Astrocyte (in vitro differentiated cells and primary cell): ENCODE measurements around the gene IFT88. TPM values are rescaled to one million over a fixed set of nuclear protein-coding genes. Genes with fewer than 3 reads are reported as not detected.
A peak's percentile ranks its signal among the peaks of the same experiment; 100 is the strongest.

ENCODE experiments used
- DNase-seq: peaks from one replicate; pipeline ENCODE4 v3.0.0-alpha.2; 2010; ENCODE audit warnings: low read depth
- FAIRE-seq: peaks from 2 replicates; lab custom pipeline; 2011; peaks lifted over from hg19 to GRCh38; lab: Jason Lieb, UNC
- H2AFZ ChIP-seq: 2 replicates; pipeline ENCODE4 v1.6.0; 2012; ENCODE audit warnings: low read depth, low read length, inconsistent platforms
- H3K27ac ChIP-seq: 2 replicates; pipeline ENCODE4 v1.5.1; 2011; ENCODE audit warnings: low read depth, low read length, inconsistent platforms
- H3K27me3 ChIP-seq: 2 replicates; pipeline ENCODE4 v1.6.0; 2011; ENCODE audit warnings: low read length, inconsistent platforms; ENCODE audit not compliant: insufficient read depth
- H3K36me3 ChIP-seq: 2 replicates; pipeline ENCODE4 v1.5.1; 2011; ENCODE audit warnings: low read length, inconsistent platforms; ENCODE audit not compliant: insufficient read depth
- H3K4me1 ChIP-seq: 2 replicates; pipeline ENCODE4 v1.5.1; 2011; ENCODE audit warnings: low read length, inconsistent platforms; ENCODE audit not compliant: insufficient read depth
- H3K4me2 ChIP-seq: 2 replicates; pipeline ENCODE4 v1.6.0; 2012; ENCODE audit warnings: low read length, inconsistent platforms
- H3K4me3 ChIP-seq: 2 replicates; pipeline ENCODE4 v1.5.1; 2011; ENCODE audit warnings: low read depth, mild to moderate bottlenecking, low read length, inconsistent platforms; ENCODE audit not compliant: insufficient read depth
- H3K79me2 ChIP-seq: 2 replicates; pipeline ENCODE4 v1.6.0; 2012; ENCODE audit warnings: mild to moderate bottlenecking, low read length, inconsistent platforms; ENCODE audit not compliant: insufficient read depth
- H3K9ac ChIP-seq: 2 replicates; pipeline ENCODE4 v1.6.0; 2012; ENCODE audit warnings: mild to moderate bottlenecking, low read length, inconsistent platforms
- H3K9me3 ChIP-seq: 2 replicates; pipeline ENCODE4 v1.5.1; 2012; ENCODE audit warnings: low read depth, mild to moderate bottlenecking, low read length, inconsistent platforms; ENCODE audit not compliant: insufficient read depth
- H4K20me1 ChIP-seq: 2 replicates; pipeline ENCODE4 v1.6.0; 2012; ENCODE audit warnings: low read length, inconsistent platforms; ENCODE audit not compliant: insufficient read depth
- H3K27ac Mint-ChIP-seq: one replicate; pipeline ENCODE4 v1.8.0; 2021; ENCODE audit warnings: mild to moderate bottlenecking, mixed read lengths; ENCODE audit not compliant: unreplicated experiment
- H3K27me3 Mint-ChIP-seq: one replicate; pipeline ENCODE4 v1.8.0; 2021; ENCODE audit warnings: low read depth, mixed read lengths; ENCODE audit not compliant: unreplicated experiment
- H3K36me3 Mint-ChIP-seq: one replicate; pipeline ENCODE4 v1.8.0; 2021; ENCODE audit warnings: low read depth, mixed read lengths; ENCODE audit not compliant: unreplicated experiment
- H3K4me1 Mint-ChIP-seq: one replicate; pipeline ENCODE4 v1.8.0; 2021; ENCODE audit warnings: low read depth, mixed read lengths; ENCODE audit not compliant: unreplicated experiment
- H3K4me3 Mint-ChIP-seq: one replicate; pipeline ENCODE4 v1.8.0; 2021; ENCODE audit warnings: mild to moderate bottlenecking, moderate library complexity, mixed read lengths; ENCODE audit not compliant: unreplicated experiment
- H3K9me3 Mint-ChIP-seq: one replicate; pipeline ENCODE4 v1.8.0; 2021; ENCODE audit warnings: mild to moderate bottlenecking, mixed read lengths; ENCODE audit not compliant: unreplicated experiment
- CTCF ChIP-seq: IDR thresholded peaks from 2 replicates; pipeline ENCODE4 v1.5.1; 2011; ENCODE audit warnings: low read depth, mild to moderate bottlenecking, inconsistent platforms, low read length, moderate library complexity; ENCODE audit not compliant: insufficient read depth
- EZH2 ChIP-seq: IDR thresholded peaks from 2 replicates; pipeline ENCODE4 v1.6.1; 2012; ENCODE audit warnings: mild to moderate bottlenecking, low read length, inconsistent platforms; ENCODE audit not compliant: insufficient read depth
- total RNA-seq: library from RNA; stranded (reverse); gene quantifications from 2 replicates; pipeline ENCODE4 v1.2.1, GENCODE V29; 2021

IFT88 gene
- total RNA-seq, 1 donor from 2014 or later: 7.6 TPM

GRCh38 chr13:20567881-20568528 lies 1.0 kb downstream of the IFT88 start:
- TF ChIP-seq CTCF (no peak), EZH2 (no peak)
- Mint-ChIP-seq H3K4me1 (peaks cover 3% of the 10 kb centered on the region), H3K27ac (peak overlapping the region; percentile 94), H3K4me3 (peak overlapping the region; percentile 96), H3K9me3 (peaks cover 17% of the 10 kb centered on the region), H3K27me3 (no peaks in the 10 kb centered on the region), H3K36me3 (peaks cover 5% of the 10 kb centered on the region)
- H4K20me1 ChIP-seq: no peaks in the 10 kb centered on the region
- DNase-seq: no peak
- peaks cover 13% of the 10 kb centered on the region for H3K9me3 ChIP-seq
- no peaks in the 10 kb centered on the region for H3K36me3 ChIP-seq
- no peaks in the 10 kb centered on the region for H3K27me3 ChIP-seq
- H3K79me2 ChIP-seq: peaks cover 12% of the 10 kb centered on the region
- peaks cover 11% of the 10 kb centered on the region for H3K4me1 ChIP-seq
- peak overlapping the region; percentile 77 for H3K4me3 ChIP-seq
- H2AFZ ChIP-seq: peak overlapping the region; percentile 98
- H3K27ac ChIP-seq: peak overlapping the region; percentile 92
- H3K9ac ChIP-seq: peak overlapping the region; percentile 89
- peak overlapping the region; percentile 93 for H3K4me2 ChIP-seq
- peak; percentile 45 for FAIRE-seq

GRCh38 chr13:20570517-20570916 lies 3.6 kb downstream of the IFT88 start:
- no peak for DNase-seq
- Histone ChIP-seq H3K79me2 (peaks cover 14% of the 10 kb centered on the region), H3K9me3 (peaks cover 4% of the 10 kb centered on the region), H4K20me1 (no peaks in the 10 kb centered on the region), H3K4me2 (no peak overlapping the region), H3K27me3 (no peaks in the 10 kb centered on the region), H3K9ac (no peak overlapping the region), H3K36me3 (peaks cover 3% of the 10 kb centered on the region), H3K4me3 (no peak overlapping the region), H3K27ac (no peak overlapping the region), H3K4me1 (peaks cover 11% of the 10 kb centered on the region), H2AFZ (no peak overlapping the region)
- H3K27me3 Mint-ChIP-seq: no peaks in the 10 kb centered on the region
- H3K27ac Mint-ChIP-seq: no peak overlapping the region
- H3K4me1 Mint-ChIP-seq: peaks cover 3% of the 10 kb centered on the region
- no peak for FAIRE-seq
- TF ChIP-seq EZH2 (no peak), CTCF (no peak)
- H3K36me3 Mint-ChIP-seq: peaks cover 4% of the 10 kb centered on the region
- H3K4me3 Mint-ChIP-seq: no peak overlapping the region
- peaks cover 5% of the 10 kb centered on the region for H3K9me3 Mint-ChIP-seq

DNA sequence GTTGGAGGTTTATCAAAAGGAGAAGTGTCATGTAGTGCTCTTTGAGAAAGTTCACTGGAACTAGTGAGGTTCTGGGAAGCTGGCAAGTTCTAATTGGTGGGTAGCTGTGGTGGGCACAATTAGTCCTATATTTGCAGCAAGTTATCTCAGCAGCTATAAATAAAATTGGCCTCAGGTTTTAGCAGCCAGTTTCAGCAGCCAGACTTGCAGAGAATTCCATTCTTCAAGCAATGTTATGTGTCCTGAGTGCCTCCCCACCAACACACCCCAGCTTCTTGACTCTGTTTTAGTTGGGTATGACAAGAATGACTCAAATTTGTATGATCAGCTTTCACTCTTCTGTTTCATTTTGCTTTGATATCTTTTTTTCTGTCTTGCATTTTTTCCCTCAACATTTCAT lies 4.7 kb downstream of the IFT88 start:
- H3K36me3 Mint-ChIP-seq: peaks cover 15% of the 10 kb centered on the region
- H3K4me3 Mint-ChIP-seq: no peak overlapping the region
- Histone ChIP-seq H3K27ac (no peak overlapping the region), H3K36me3 (peaks cover 4% of the 10 kb centered on the region), H3K27me3 (no peaks in the 10 kb centered on the region), H3K4me1 (peaks cover 11% of the 10 kb centered on the region), H2AFZ (no peak overlapping the region), H4K20me1 (no peaks in the 10 kb centered on the region), H3K9ac (no peak overlapping the region), H3K9me3 (no peaks in the 10 kb centered on the region), H3K4me2 (no peak overlapping the region), H3K4me3 (no peak overlapping the region), H3K79me2 (peaks cover 16% of the 10 kb centered on the region)
- no peak for TF ChIP-seq CTCF
- no peak for TF ChIP-seq EZH2
- DNase-seq (no peak), FAIRE-seq (no peak)
- H3K27ac Mint-ChIP-seq: no peak overlapping the region
- H3K4me1 Mint-ChIP-seq: peaks cover 3% of the 10 kb centered on the region
- H3K27me3 Mint-ChIP-seq: no peaks in the 10 kb centered on the region
- H3K9me3 Mint-ChIP-seq: peaks cover 8% of the 10 kb centered on the region
